ENCODE measurements around the gene EARS2.
"Not testable (repeated sequence)": the region's sequence is repeated elsewhere in the genome, so short reads cannot be mapped to it uniquely, and the experiment has no call there.

EARS2 gene

DNA sequence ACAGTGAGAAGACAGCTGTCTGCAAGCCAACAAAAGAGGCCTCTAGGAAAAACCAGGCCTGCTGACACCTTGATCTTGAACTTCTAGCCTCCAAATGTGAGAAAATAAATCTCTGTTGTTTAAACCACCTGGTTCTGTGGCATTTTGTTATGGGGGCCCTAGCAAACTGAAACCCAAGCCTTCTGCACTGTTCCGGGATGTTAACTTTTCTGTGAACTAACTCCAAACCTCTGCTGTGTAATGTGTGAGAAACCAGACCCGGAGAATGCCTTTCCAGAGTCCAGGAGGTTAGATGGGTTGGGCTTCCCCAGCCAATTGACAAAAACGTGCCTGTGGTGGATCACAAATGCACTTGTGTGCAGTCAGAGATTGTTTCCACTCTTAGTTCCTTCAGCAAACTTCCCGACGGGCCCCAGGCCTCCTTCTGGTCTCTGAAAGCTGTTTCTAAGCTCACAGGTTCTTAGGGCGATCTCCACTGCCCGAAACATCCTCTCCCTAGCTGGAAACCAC, 33.2 kb downstream of the EARS2 start:
- DNase-seq: no peak

DNA sequence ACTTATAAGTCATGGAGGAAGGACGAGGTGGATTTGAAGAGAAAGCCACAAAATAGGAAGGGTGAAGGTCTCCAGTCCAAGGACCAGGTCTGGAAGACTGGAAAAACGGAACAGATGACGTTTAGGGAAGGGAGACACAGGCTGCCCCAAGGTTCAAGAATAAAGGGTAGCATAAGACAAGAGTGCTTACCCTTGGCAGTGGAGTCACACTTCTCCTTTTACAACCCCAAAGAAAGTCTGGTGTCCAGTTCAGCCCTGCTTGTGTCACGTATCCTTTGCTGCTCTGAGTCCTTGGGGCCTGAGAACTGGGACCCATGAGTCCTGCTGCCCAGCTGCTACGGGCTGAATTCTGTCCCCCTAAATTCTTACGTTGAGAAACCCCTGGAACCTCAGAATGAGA, 33.8 kb downstream of the EARS2 start:
- DNase-seq: no peak

DNA sequence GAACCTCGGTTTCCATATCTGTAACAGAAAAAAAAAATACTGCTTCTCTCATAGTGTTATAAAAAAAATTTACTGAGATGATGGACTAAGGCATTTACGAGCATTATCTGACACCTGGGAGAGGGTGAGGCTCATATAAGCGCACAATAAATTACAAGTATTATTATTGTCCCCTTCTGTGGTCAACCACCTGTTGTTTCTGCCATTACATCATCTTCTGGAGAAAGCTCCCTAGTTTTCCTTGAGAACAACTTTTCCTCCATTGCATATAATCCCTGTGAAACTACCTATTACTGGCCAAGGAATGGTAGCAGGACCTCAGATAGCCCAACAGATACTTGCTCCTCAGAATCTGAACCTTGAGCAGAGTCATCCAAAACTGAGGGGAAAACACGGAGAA, 35.2 kb downstream of the EARS2 start:
- no peak for DNase-seq

DNA sequence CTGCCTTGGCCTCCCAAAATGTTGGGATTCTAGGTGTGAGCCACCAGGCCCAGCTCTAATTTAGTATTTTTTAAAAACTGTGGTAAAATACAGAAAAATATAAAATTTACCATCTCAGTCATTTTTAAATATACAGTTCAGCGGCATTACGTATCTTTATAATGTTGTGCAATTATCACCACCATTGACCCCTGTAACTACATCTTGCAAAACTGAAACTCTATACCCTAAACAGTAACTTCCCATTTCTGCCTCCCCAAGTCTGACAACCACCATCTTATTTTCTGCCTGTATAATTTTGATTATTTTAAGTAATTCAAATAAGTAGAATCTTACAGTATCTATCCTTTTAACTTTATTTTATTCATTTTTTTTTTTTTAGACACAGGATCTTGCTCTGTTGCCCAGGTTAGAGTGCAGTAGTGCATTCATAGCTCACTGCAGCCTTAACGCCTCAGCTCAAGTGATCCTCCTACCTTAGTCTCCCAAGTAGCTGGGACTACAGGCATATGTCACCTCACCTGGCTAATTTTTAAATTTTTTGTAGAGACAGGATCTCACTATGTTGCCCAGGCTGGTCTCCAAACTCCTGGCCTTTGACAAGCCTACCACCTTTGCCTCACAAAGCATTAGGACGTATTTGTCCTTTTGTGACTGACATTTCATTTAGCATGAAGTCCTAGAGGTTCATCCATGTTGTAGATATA, 36.0 kb downstream of the EARS2 start:
- no peak for DNase-seq

DNA sequence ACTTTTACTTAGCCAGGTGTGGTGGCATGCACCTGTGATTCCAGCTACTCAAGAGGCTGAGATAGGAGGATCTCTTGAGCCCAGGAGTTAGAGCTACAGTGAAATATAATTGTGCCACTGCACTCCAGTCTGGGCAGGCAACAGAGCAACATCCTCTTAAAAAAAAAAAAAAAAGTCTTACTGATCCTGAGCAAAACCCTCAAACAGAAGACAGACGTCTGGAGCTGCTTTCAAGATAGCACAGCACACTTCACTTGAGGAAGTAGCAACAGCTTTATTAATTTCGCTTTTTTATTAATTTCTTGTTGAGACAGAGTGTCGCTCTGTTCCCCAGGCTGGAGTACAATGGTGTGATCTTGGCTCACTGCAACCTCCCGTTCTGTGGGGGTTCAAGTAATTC, 36.6 kb downstream of the EARS2 start:
- DNase-seq: no peak

DNA sequence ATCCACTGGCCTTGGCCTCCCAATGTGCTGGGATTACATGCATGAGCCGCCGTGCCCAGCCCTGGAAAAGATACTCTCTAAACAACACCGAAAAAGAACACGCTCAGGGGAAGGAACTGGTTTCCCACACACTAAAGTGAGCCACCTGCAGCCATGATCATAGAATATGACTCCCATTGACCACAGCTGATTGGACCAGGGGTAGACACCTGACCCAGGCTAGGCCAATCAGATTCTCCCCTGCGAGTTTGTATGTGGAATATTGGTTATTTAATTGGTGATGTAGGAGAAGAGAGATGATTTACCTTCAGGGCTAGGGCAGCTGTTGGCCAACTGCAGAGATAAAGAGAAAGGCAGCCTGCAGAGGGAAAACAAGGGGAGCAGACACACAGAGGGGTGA, 37.9 kb downstream of the EARS2 start:
- no peak for DNase-seq

DNA sequence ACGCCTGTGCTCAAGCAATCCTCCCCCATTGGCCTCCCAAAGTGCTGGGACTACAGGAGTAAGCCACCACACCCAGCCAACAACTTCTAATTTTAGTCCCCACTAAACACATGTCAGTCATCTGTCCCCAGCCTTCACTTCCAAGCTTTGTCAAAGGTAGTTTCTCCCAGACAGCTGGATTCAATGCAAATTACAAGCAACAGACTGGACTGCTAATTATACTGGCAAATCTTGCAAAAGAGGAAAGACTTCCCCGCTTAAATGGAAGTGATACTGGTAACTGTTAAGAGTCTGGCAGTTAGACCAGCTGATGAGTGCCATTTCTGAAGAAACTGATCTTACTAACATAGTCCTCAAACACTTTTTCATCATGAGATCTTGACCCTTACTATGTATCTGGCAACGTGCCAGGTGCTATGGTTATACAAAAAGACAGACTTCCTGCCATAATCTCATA, 38.7 kb downstream of the EARS2 start:
- DNase-seq: no peak

DNA sequence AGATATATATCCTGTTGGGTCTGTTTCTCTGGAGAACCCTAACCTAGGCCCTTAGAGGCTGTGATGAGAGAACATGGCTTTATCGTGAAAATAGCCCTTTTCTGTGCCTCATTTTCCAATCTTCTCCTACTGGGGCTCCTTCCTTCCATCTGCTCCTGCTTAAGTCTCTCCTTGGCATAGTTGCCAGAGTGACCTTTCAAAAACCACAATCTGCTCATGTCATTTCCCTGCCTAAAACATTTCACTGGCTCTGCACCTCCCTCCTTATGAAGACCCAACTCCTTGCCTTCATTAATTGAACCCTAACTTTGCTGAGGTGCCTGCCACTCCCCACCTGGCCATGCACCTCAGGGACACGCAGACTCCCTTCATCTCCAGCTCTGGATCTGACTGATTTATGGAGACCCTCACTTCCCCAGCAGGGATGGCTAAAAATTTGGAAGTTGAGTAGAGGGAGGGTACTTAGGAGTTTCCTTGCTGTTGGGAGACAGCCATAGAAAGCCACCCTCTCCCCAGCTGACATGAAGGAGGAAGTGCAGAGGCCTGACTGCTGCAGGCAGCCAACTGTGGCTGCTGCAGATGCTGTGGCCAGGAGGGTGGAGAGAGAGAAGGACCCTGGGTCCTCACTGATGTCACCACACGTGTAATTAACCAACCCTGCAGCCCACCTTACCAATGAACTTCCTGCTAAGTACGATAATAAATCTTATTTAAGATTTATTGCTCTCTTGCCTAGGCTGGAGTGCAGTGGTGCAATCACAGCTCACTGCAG, 40.6 kb downstream of the EARS2 start:
- DNase-seq: no peak

DNA sequence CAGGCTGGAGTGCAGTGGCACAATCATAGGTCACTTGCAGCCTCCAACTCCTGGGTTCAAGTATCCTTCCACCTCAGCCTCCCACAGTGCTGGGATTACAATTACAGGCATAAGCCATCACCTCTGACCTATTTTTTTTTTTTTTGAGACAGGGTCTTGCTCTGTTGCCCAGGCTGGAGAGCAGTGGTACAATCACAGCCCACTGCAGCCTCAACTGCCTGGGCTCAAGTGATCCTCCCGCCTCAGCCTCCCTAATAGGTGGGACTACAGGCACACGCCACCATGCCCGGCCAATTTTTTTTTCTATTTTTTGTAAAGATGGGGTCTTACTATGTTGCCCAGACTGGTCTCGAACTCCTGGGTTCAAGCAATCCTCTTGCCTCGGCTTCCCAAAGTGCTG, 41.3 kb downstream of the EARS2 start:
- DNase-seq: no peak

DNA sequence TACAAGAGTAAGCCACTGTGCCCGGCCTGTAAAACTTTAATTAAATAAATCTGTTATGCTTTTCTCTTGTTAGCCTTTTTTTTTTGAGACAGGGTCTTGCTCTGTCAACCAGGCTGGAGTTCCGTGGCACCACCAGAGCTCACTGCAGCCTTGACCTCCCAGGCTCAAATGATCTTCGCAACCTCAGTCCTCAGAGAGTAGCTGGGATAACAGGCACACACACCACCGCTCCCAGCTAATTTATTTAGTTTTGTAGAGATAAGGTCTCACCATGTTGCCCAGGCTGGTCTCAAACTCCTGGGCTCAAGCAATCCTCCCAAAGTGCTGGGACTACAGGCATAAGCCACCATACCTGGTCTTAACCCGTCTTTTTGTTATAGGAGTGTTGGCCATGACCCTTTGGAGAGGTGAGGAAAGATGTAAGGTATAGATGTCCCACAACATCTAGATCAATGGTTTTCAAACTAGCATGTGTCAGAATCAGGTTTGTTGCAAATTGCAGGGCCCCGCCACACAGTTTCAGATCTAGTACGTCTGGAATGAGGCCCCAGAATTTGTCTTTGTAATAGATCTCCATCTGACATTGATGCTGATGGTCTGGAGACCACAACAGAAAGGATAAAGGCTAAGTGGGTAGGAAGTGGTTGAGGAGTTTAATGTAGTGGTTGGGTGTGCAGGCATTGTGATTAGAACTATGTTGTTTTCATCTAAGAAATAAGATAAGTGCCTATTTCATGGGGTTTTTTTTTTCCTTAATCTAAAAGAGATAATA, 42.6 kb downstream of the EARS2 start:
- DNase-seq: no peak

DNA sequence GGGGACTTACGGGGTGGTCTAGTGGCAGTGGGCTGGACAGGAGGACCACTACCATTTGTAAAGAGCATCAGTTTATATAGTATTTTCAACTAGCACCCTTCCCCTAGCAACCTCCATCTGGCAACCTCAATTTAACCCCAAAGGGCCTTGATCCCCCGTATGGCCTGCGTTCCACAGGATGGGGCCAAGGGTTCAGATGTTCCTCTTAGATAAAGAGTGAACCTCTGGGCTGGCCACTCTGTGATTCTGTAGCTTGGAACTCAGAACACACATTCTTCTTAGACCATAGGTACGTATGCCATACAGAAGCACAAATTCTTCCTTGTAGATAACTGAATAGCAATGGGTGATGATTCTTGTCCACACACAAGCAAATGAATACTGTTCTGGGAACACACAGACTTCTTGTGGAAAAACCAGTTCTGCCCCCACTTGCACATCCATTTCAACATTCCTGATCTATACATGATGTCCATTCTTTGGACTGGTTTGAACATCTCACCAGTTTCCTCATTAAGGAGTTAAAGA, 44.9 kb downstream of the EARS2 start:
- no peak for DNase-seq

DNA sequence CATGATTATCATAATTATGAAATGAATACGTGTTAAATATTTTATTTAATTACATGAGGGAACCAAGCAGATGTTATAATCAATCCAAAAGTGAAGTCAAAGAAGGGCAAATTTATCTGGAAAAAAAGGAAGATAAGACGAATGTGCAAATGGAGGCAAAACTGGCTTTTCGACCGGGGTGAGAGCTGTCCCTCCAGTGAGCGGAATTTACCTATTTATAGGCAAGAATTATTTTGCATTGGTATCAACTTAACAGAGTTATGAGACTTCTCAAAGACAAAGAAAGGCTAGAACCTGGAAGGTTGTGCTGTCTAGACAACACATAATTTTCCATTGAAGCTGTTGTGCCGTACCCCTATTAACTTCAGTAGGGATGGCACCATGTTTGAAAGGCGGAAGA, 45.4 kb downstream of the EARS2 start:
- DNase-seq: no peak

DNA sequence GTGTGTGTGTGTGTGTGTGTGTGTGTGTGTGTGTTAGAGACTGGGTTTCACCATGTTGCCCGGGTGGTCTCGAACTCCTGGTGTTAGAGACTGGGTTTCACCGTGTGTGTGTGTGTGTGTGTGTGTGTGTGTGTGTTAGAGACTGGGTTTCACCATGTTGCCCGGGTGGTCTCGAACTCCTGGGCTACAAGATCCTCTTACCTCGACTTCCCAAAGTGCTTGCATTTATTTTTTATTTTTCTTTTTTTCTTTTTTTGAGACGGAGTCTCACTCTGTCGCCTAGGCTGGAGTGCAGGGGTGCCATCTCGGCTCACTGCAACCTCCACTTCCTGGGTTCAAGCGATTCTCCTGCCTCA, 46.3 kb downstream of the EARS2 start:
- DNase-seq: not testable (repeated sequence)

DNA sequence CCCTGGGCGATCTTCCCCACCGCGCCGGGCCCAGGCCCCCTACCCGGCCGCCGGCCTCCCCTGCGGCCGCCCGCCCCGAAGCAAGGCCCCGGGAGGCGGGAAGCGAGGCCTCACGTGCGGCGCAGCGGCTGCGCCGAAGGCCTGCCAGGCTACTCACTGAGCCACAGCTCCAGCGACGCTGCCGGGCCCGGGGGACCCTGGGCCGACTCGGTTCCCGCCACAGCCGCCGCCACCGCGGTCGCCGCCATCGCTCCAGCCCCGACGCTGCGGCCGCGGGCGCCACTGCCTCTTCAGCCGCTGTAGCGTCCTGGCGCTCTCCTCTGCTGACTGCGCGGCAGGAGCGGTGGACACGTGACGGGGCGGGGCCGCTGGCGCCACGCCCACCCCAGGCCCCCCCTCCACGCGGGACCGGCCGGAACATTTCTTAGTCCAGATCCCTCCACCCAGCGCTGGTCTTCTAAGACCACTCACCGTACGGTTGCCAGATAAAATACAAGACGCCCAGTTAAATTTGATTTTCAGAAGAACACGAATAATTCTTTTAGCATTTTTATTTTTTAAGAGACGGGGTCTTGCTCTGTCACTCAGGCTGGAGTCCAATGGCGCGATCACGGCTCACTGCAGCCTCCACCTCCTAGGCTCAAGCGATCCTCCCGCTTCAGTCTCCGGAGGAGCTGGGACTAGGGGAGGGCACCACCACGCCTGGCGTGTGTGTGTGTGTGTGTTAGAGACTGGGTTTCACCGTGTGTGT, 46.8 kb downstream of the EARS2 start, which contains the start of gene GGA2:
Gene GGA2, minus strand, starts transcription at position 331 of the 751 bp plus-strand sequence. Its CDS starts 83 bp downstream, at position 248.
- DNase-seq: no peak

DNA sequence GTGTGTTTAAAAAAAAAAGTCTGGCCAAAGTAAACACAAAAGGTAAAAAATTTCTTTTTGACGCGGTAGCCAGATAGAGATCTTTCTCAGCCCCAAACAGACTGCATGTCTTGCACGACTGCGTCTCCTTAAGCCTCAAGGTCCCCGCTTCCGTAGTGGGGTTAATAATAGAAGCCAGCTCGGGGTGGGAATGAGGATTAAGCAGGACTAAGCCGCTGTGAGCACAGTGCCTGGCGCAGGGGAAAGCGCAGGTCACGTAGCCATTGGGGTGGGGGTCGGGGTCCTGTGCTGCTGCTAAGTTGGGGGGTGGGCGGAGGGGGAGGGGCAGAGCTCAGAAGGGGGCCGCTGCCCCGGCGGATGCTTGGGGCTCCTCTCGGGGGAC, 47.4 kb downstream of the EARS2 start:
- no peak for DNase-seq

DNA sequence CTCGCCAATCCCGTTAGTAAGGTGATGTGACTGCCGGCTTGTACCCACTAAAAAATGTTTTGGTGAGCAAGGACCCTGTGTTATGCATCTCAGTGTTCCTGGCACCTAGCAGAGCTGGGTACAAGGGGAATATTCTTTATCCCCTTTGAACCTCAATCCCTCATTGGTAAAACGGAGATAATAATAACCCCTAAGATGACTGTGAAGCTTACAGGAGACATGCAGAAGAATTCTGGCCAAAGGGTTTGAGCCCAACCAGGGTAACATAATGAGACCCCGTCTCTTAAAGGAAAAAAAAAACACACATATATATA, 47.8 kb downstream of the EARS2 start:
- DNase-seq: no peak

DNA sequence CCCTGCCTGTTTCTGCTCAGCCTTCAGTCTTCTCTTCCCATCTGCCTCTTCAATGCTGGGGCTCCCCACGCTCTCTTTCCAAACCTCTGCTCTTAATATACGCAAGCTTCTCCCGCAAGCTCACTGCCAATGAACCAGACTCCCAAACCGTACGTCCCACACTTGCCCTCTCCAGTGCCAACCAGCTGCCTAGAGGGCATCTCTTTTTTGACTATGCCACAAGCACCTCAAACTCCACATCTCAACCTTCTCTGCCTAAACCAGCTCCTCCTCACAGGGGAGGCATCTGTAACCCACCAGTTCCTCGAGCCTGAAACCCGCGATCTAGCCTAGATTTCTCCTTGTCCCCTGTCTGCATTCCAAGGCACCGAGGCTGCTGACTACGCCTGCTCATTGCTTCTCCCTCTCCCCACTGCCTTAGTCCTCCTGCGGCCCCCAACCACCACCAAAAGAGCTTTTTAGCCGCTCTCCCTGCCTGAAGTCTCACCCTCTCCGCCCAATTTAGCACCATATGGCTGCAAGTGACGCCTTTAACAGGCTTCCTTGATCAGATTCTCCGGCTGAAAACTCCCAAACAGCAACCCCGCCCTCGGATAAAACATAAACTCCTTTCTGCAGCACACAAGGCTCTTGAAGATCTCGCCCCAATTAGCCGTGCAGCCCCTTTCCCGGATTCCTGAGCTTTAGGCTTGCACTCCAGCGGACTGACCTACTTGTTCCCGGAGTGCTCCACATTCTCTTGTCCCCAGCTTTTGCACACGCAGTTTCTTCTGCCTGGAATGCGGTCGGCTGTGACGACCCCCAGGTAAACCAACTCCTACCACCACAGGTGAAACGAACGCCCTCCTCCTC, 48.3 kb downstream of the EARS2 start:
- no peak for DNase-seq

DNA sequence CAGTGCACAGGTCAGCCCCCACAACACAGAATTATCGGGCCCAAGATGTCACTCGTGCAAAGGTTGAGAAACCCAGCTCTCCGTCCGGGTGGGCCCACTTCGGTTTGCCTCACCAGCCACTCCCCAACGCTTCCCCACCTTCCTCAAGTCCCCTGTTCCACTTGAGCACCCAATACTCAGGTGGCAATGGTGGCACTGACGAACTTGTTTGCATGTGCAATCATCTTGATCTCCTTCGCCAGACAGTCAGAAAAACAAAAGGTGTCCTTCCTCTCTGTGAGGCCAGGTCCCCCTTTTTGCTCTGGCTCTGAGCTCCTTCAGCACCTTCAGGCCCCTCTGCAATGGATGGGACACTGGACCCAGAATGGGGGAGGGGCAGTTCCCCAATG, 50.5 kb downstream of the EARS2 start:
- DNase-seq: no peak

DNA sequence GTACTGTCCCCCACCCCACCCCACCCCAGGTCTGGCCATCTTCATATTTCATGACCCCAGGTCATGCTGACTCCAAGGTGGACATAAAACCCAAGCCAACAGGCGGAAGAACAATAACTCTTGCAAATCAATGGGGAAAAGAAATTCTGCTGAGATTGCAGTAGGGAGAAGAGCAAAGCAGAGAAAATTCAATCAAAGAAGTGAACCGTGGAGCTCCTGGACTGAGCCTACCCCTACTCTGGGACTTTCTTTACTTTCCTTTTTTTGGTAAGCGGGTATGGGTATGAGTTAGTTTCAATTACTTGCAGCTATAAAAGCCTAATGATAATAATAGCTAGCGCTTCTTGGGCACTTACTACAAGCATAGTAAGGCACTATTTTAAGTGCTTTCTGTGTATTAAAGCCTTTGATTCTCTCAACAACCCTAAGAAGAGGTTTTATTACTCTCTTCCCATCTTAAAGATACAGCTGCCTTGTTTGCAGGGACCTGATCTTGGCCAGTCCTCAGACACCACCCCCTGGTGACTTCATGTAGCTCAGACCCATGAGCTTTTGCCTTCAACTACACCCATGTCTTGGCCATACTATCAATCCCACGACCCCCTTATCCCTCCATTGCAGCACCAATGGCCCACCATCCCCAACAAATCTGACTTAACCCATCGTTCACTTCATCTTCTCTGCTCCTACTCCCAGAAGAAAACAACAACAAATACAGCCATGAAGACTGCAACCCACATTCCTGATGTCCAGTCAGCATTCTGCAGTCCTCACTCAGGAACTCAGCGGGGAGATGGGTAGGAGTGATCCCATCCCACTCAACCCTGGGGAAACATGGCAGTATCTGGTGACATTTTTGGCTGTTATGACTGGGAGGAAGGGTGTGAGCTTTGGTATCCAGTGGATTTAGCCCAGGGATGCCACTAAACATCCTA, 51.2 kb downstream of the EARS2 start:
- DNase-seq: no peak

DNA sequence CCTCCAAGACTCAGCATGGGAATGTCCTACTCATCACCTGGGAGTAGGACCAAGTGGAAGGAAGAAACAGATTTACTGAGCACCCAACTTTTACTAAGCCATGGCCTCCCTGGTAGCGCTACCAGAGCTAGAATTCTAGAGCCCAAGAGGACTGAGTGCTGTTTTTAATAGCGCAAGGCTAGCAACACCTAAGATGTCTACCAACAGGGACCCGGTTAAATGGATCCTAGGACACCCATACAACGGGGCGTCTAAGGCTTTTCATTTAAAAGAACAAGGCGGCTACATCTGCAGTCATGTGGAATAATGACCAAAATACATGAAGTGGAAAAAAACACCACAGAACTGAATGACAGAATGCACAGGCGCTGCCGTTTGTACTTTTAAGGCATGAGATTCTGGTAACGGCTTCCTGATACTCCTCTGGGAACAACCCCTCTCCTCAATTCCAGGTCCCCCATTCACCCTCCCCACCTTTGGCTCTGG, 51.9 kb downstream of the EARS2 start:
- DNase-seq: no peak

All from NCI-H187 treated with DMSO at 0.1 percent for 48 hours (cell line).